H1 (cell line): ENCODE measurements around the gene ASCL5.
A peak's percentile ranks its signal among the peaks of the same experiment; 100 is the strongest.

Experiments used
- ASH2L ChIP-seq: fragments of 200-600, 300-600 bp; sonication (generic); IDR thresholded peaks from one replicate; pipeline ENCODE4 v1.7.1; 2017; ENCODE audit warnings: low read length
- ATF3 ChIP-seq: IDR thresholded peaks from 2 replicates; pipeline ENCODE4 v1.6.1; 2011; ENCODE audit warnings: low read depth, mild to moderate bottlenecking, low read length; ENCODE audit not compliant: insufficient read depth
- CTCF ChIP-seq, 3 experiments: IDR thresholded peaks; 1 replicate in 2 of 3; 2 replicates in 1 of 3; pipeline versions ENCODE4 v1.5.1 to v1.6.1; 2011; ENCODE audit warnings: low read length in 3 of 3, mild to moderate bottlenecking in 3 of 3, inconsistent platforms in 2 of 3, low read depth in 1 of 3, moderate library complexity in 1 of 3; ENCODE audit not compliant: insufficient read depth in 1 of 3; ENCODE audit errors: control extremely low read depth in 1 of 3
- GABPA ChIP-seq: IDR thresholded peaks from 2 replicates; pipeline ENCODE4 v1.6.1; 2011; ENCODE audit warnings: mild to moderate bottlenecking, low read length, moderate library complexity, borderline replicate concordance; ENCODE audit not compliant: insufficient read depth
- HDAC2 ChIP-seq, 2 experiments: fragments of 300-600 bp in 1 of 2; sonication (generic) in 1 of 2; IDR thresholded peaks; 2 replicates each; pipeline ENCODE4 v1.6.1; 2011 to 2012; ENCODE audit warnings: low read depth in 2 of 2, low read length in 2 of 2, mild to moderate bottlenecking in 2 of 2, moderate library complexity in 2 of 2, borderline replicate concordance in 1 of 2, inconsistent platforms in 1 of 2
- NANOG ChIP-seq: IDR thresholded peaks from 2 replicates; pipeline ENCODE4 v1.6.1; 2011; ENCODE audit warnings: low read length, low read depth, mild to moderate bottlenecking, inconsistent platforms; ENCODE audit not compliant: insufficient read depth, poor library complexity, severe bottlenecking
- POLR2A ChIP-seq, 2 experiments: IDR thresholded peaks; 1 replicate in 1 of 2; 2 replicates in 1 of 2; pipeline ENCODE4 v1.6.1; 2011; ENCODE audit warnings: low read depth in 2 of 2, low read length in 2 of 2, mild to moderate bottlenecking in 2 of 2; ENCODE audit errors: control extremely low read depth in 1 of 2
- RAD21 ChIP-seq, 2 experiments: IDR thresholded peaks in 1 of 2; conservative IDR thresholded peaks in 1 of 2; 2 replicates each; pipeline ENCODE4 v1.6.1; 2011; ENCODE audit warnings: low read depth in 2 of 2, low read length in 2 of 2, improper control_type of control experiment in 1 of 2, inconsistent platforms in 1 of 2, mild to moderate bottlenecking in 1 of 2, moderate library complexity in 1 of 2
- RNF2 ChIP-seq: fragments of 200-900, 300-1000 bp; sonication (generic); IDR thresholded peaks from 2 replicates; pipeline ENCODE4 v1.7.1; 2016; ENCODE audit warnings: borderline replicate concordance, low read depth, mild to moderate bottlenecking, antibody characterized with exemption, low read length; ENCODE audit not compliant: poor library complexity, severe bottlenecking; ENCODE audit errors: missing control alignments
- SP2 ChIP-seq: IDR thresholded peaks from 2 replicates; pipeline ENCODE4 v1.6.1; 2012; ENCODE audit warnings: mild to moderate bottlenecking, low read length, inconsistent platforms
- TBP ChIP-seq: IDR thresholded peaks from 2 replicates; pipeline ENCODE4 v1.6.1; 2011; ENCODE audit warnings: low read depth, low read length, improper control_type of control experiment
- TCF12 ChIP-seq: IDR thresholded peaks from 2 replicates; pipeline ENCODE4 v1.6.1; 2011; ENCODE audit warnings: low read depth, mild to moderate bottlenecking, low read length
- USF2 ChIP-seq: IDR thresholded peaks from 2 replicates; pipeline ENCODE4 v1.6.1; 2011; ENCODE audit warnings: low read length, improper control_type of control experiment

- TF ChIP-seq ASH2L = no peak
- peak; percentile 71 to 97 (median 86) for TF ChIP-seq CTCF (IDR thresholded peaks at IDR 0.05; ENCODE audit: control extremely low read depth in 1 of 3, insufficient read depth in 1 of 3, low read depth in 1 of 3, low read length in 3 of 3)
- TF ChIP-seq POLR2A (IDR thresholded peaks at IDR 0.05; ENCODE audit: control extremely low read depth in 1 of 2, low read depth in 2 of 2, low read length in 2 of 2) = no peak
- no peak for TF ChIP-seq ATF3
- peak; percentile 54; the same call in 1 of the 2 replicates for TF ChIP-seq GABPA
- no peak for TF ChIP-seq NANOG
- no peak for TF ChIP-seq SP2
- no peak for TF ChIP-seq RNF2
- no peak for TF ChIP-seq TCF12
- 0 out of 2 replicates have a peak, but pooled peaks have one; percentile 30 for TF ChIP-seq TBP
- no peak for TF ChIP-seq HDAC2 (IDR thresholded peaks at IDR 0.05; ENCODE audit: borderline replicate concordance in 1 of 2, low read depth in 2 of 2, low read length in 2 of 2)
- TF ChIP-seq RAD21 (IDR thresholded peaks at IDR 0.05 in 1 of 2, conservative IDR thresholded peaks at IDR 0.05 in 1 of 2; ENCODE audit: low read depth in 2 of 2, low read length in 2 of 2) = peak; percentile 88 to 94
- no peak for TF ChIP-seq USF2
These were observed 40.9 kb downstream of the ASCL5 start for GRCh38 chr1:201085902-201086735.
